Activated CD4-positive, alpha-beta T cell treated with anti-CD3 and anti-CD28 coated beads, Interleukin-2, amount 10 ng/mL, durations not matched to agents 24 days and 14 days (primary cell): ENCODE measurements around the gene IKZF5. TPM values are rescaled to one million over a fixed set of nuclear protein-coding genes. Genes with fewer than 3 reads are reported as not detected.

Experiments used
- total RNA-seq: library from RNA; stranded (reverse); gene quantifications from 2 replicates; pipeline ENCODE4 v1.2.3, GENCODE V29; 2022

IKZF5 gene
- total RNA-seq, 1 donor from 2014 or later: 18.3 TPM

Other genes with a start within 250 kb of the IKZF5 start
- gene CUZD1, start 162.9 kb downstream of the IKZF5 start, total RNA-seq: 3.1 and 3.7 TPM in 2 replicates
- gene FAM24B, start 129.2 kb downstream of the IKZF5 start, total RNA-seq: 14.2 and 15.2 TPM in 2 replicates
- not detected in 2 replicates for gene FAM24A, start 98.2 kb downstream of the IKZF5 start, total RNA-seq
- gene C10orf88, start 54.6 kb downstream of the IKZF5 start, total RNA-seq: 13.9 and 15.7 TPM in 2 replicates
- gene PSTK, start 28.4 kb downstream of the IKZF5 start, total RNA-seq: 4.5 and 4.8 TPM in 2 replicates
- 21.3 and 21.6 TPM in 2 replicates for gene ACADSB, start 211 bp upstream of the IKZF5 start, total RNA-seq
- not detected in 2 replicates for gene HMX3, start 127.2 kb upstream of the IKZF5 start, total RNA-seq
- gene HMX2, start 139.3 kb upstream of the IKZF5 start, total RNA-seq: not detected in 2 replicates
- gene BUB3, start 145.6 kb upstream of the IKZF5 start, total RNA-seq: 186 and 193 TPM in 2 replicates